NCI-H82 treated with DMSO at 0.1 percent for 48 hours (cell line): ENCODE measurements around the gene HOXA1.

Source experiments
- DNase-seq: peaks from one replicate; lab custom pipeline; 2025; ENCODE audit not compliant: unreplicated experiment; lab: John Stamatoyannopoulos, UW

Gene HOXA1

GRCh38 chr7:27116962-27117886, 21.4 kb upstream of the HOXA1 start:
- no peak for DNase-seq

GRCh38 chr7:27116031-27116961, 20.5 kb upstream of the HOXA1 start:
- no peak for DNase-seq

- DNase-seq, result no peak
These were observed 19.6 kb upstream of the HOXA1 start for GRCh38 chr7:27115221-27116026.

- DNase-seq, result no peak
These were observed 19.1 kb upstream of the HOXA1 start for GRCh38 chr7:27114881-27115220.

- no peak for DNase-seq
These were observed 18.4 kb upstream of the HOXA1 start for GRCh38 chr7:27113991-27114769.

- DNase-seq, result peak; percentile 60
These were observed 17.5 kb upstream of the HOXA1 start for GRCh38 chr7:27112955-27113949.

- no peak for DNase-seq
These were observed 16.6 kb upstream of the HOXA1 start for GRCh38 chr7:27112361-27112760.

- no peak for DNase-seq
These were observed 16.0 kb upstream of the HOXA1 start for GRCh38 chr7:27111751-27112277.

- no peak for DNase-seq
These were observed 15.4 kb upstream of the HOXA1 start for GRCh38 chr7:27111042-27111750.

GRCh38 chr7:27110186-27111031, 14.6 kb upstream of the HOXA1 start:
- peak; percentile 37 for DNase-seq

GRCh38 chr7:27109466-27110185, 13.8 kb upstream of the HOXA1 start:
- no peak for DNase-seq

- DNase-seq, result no peak
These were observed 12.8 kb upstream of the HOXA1 start for GRCh38 chr7:27108390-27109127.

GRCh38 chr7:27107391-27108381, 11.9 kb upstream of the HOXA1 start:
- DNase-seq, result no peak

GRCh38 chr7:27106901-27107240, 11.1 kb upstream of the HOXA1 start:
- DNase-seq, result no peak
